MG63 (cell line): Measurements from ENCODE around the gene SUSD3. TPM values are rescaled to one million over a fixed set of nuclear protein-coding genes. Genes with fewer than 3 reads are reported as not detected.
A peak's percentile ranks its signal among the peaks of the same experiment; 100 is the strongest.

Experiments used
- DNase-seq: peaks from one replicate; pipeline ENCODE4 v3.0.0-alpha.2; 2020
- H3K27me3 ChIP-seq: fragments of 250-450 bp; sonication (Bioruptor Pico); 2 replicates; pipeline ENCODE4 v1.5.1; 2020; ENCODE audit warnings: mild to moderate bottlenecking, moderate library complexity
- H3K36me3 ChIP-seq: fragments of 250-450 bp; sonication (Bioruptor Pico); 2 replicates; pipeline ENCODE4 v1.5.1; 2020; ENCODE audit warnings: mild to moderate bottlenecking, moderate library complexity
- H3K4me3 ChIP-seq: fragments of 250-450 bp; sonication (Bioruptor Pico); 2 replicates; pipeline ENCODE4 v1.5.1; 2020; ENCODE audit warnings: mild to moderate bottlenecking, moderate library complexity
- H3K9me3 ChIP-seq: fragments of 250-450 bp; sonication (Bioruptor Pico); 2 replicates; pipeline ENCODE4 v1.5.1; 2020; ENCODE audit warnings: mild to moderate bottlenecking, moderate library complexity
- total RNA-seq: library from RNA; depleted of rRNA; stranded (reverse); fragments of >200 nt; shearing (Covaris generic); gene quantifications from 2 replicates; pipeline ENCODE4 v1.2.3, GENCODE V29; 2014; ENCODE audit warnings: low replicate concordance

The SUSD3 gene
- total RNA-seq, 1 experiment from 2014 or later = 0.40 TPM

DNA sequence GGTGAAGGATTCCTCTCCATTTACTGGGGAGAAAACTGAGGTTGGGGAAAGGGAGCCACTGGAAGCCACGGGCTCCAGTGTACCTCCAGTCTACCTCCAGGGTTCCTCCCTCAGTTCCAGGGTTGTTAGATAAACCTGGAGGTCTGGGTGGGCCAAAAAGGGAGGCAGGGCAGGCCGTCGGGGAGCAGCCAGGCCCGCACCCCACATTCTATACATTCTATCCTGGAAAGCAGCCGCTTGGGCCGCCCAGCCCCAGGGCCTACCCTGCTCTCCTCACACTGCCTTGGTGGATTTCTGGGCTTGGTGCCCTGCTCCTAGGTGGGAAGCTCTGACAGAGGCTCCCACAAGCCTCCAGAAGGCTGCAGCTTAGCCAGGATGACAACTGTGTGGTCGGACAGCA lies 18.1 kb upstream of the SUSD3 start:
- no peaks in the 10 kb centered on the region for H3K9me3 ChIP-seq
- H3K36me3 ChIP-seq = no peaks in the 10 kb centered on the region
- no peak for DNase-seq
- H3K4me3 ChIP-seq = no peak overlapping the region
- no peaks in the 10 kb centered on the region for H3K27me3 ChIP-seq

DNA sequence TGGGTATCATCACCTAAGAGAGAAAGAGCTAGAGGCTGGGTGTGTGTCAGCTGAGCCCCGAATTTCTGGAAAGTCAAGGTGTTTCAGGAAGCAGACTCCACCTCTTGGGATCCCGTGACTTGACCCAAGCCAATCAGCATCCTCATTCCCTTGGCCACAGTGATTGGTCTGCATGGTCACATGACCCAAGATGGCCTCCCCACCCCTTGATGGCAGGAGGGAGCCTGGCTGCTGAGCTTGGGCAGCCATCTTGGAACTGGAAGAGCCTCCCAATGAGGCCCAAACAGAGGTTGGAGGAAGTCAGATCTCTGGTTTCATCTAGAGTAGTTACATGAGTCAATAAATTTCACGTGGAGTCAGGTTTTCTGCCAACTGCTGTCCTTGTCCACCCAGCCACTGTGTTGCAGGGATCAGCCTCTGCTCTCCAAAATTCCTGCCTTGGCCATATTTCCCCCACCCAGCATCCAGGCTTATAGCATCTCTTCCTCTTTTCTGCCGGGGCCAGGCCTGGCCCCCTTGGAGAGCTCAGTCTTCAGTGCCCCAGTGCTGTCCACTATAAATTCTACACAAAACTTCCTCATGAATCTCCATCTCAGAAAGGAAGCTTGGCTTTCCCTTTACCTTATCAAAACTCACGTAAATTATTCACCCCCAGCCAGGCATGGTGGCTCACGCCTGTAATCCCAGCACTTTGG lies 17.2 kb upstream of the SUSD3 start:
- no peaks in the 10 kb centered on the region for H3K36me3 ChIP-seq
- H3K9me3 ChIP-seq = no peaks in the 10 kb centered on the region
- no peak overlapping the region for H3K4me3 ChIP-seq
- peak; percentile 10 for DNase-seq
- H3K27me3 ChIP-seq = no peaks in the 10 kb centered on the region

DNA sequence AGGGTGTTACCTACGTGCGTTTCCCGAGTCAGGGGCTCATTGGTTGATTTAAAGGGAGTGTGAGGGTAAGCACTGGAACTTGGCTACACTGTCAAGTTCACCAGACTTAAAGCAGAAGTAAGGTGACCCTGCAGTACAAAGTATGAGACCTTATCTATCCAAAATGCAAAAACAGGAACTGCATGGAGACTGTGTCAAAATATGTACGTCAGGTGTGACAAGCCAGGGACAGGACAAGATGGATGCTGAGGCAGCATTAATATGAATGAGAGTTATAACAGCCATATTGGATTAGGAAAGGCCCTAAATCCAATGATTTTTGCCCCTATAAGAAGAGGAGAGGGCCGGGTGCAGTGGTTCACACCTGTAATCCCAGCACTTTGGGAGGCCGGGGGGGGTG lies 15.4 kb upstream of the SUSD3 start:
- no peaks in the 10 kb centered on the region for H3K27me3 ChIP-seq
- DNase-seq = no peak

DNA sequence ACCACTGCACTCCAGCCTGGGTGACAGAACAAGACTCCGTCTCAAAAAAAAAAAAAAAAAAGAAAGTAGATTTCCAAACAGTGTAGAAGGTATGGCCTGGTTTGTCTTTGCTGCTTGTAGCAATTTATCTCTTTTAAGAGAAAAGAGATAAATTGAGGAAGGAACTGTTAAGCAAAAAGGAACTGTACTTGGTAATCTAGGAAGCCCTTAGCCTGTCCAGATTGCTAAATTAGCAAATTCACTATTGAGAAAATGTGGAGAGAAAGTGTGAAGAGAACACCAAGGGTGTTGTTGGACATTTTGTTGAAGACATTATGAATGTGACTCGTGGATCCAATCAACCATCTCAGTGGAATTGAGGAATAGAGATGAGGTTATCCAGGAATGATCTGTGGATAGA lies 13.0 kb upstream of the SUSD3 start:
- DNase-seq = no peak
- H3K4me3 ChIP-seq = no peak overlapping the region
- no peaks in the 10 kb centered on the region for H3K27me3 ChIP-seq
- no peaks in the 10 kb centered on the region for H3K9me3 ChIP-seq
- no peaks in the 10 kb centered on the region for H3K36me3 ChIP-seq

More for the DNA sequence above, 15.4 kb upstream of the SUSD3 start:
- Histone ChIP-seq H3K4me3 (no peak overlapping the region), H3K36me3 (no peaks in the 10 kb centered on the region), H3K9me3 (no peaks in the 10 kb centered on the region)

DNA sequence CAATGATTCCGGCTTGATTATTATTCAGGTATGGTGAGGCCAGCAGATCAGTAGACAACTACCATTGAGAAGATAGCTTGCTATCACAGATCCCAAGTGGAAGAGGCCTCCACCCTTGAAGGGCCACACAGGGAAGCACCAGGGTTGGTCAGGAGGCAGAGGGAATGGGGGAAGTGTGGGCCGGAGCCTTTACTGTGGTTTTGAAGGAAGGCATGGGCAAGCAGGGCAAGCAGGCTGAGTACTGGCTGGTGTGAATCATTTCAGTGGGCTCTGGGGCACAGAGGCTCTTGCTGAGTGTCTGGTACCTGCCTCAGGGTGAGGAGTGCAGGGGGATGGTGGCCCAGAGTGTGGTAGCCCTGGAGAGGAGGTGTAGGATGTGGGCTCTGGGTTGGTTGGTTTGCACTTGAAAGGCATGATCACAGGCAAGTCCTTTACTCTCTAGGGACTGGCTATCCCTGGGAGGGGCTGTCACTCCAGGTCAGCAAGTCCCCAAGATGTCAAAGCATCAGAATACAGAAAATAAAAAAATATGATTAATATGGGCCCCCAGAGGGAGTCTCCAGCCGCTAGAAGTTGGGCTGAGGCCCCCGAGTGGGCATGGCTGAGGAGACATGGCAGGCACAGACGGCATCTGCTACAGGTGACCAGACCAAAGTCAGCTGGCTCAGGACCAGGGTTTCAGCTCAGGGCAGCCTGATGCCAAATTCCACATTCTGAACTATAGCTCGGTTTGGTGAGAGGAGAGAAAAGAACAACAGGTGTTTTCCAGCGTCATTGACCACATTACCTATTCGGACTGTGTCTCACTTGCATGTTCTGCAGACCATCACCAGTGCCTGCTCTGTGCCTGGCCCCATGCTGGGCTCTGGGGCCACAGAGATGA lies 9.7 kb upstream of the SUSD3 start:
- DNase-seq = no peak
- Histone ChIP-seq H3K36me3 (no peaks in the 10 kb centered on the region), H3K4me3 (no peak overlapping the region), H3K9me3 (no peaks in the 10 kb centered on the region), H3K27me3 (no peaks in the 10 kb centered on the region)

DNA sequence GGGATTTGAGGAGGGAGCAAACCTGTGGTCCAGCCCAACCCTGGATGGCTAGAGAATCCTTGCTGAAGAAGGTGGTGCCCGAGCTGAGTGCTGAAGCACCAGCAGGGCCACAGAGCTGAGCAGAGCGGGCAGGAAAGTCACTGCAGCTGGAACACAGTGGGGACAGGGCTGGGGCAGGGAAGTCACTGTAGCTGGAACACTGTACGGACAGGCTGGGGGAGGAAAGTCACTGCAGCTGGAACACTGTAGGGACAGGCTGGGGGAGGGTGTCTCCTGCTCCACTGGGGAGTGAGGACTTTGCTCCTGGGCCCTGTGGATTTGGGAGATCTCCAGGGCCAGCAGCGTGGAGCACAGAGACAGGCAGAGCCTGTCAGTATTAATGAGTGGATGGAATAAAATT lies 9.0 kb upstream of the SUSD3 start:
- H3K27me3 ChIP-seq = no peaks in the 10 kb centered on the region
- no peaks in the 10 kb centered on the region for H3K36me3 ChIP-seq
- H3K4me3 ChIP-seq = no peak overlapping the region
- no peaks in the 10 kb centered on the region for H3K9me3 ChIP-seq
- DNase-seq = no peak

DNA sequence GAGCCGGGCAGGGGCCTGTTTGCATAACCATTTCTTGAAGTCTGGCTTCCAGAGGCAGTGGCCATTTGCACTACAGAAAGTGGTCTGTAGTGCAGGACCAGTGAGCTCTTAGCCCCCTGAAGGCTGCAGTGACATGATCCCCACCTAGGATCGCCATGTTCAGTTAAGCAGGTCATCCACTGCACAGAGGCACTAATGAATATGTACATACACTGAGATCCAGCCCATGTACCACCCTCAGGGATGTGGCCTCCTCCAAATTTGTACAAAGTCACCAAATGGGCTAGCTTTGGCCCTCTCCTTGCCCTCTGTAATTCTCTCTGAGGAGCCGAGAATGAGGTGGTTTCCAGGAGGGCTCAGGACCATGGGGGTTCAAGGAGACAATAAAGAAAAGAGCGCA lies 8.3 kb upstream of the SUSD3 start:
- Histone ChIP-seq H3K27me3 (no peaks in the 10 kb centered on the region), H3K36me3 (no peaks in the 10 kb centered on the region)
- no peak for DNase-seq

DNA sequence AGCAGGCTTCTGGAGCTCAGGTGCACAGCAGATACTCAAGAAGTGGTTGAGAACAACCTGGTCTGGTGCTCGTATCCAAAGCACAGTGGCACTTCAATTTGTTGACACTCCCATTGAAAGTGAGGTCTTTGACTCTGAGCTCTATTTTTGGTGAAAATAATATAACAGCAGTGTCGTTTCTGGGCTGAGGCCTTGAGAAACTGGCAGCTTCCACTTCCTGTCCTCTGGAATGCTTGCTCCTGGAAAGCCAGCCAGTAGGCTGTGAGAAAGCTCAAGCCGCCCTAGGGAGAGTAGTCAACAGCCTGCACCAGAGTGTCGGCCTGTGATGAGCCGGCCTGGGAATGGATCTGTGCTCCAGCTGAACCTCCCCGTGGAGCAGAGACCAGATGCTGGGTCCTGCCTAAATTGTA lies 6.8 kb upstream of the SUSD3 start:
- peak; percentile 58 for DNase-seq
- no peak overlapping the region for H3K4me3 ChIP-seq
- H3K27me3 ChIP-seq = no peaks in the 10 kb centered on the region
- no peaks in the 10 kb centered on the region for H3K36me3 ChIP-seq
- no peaks in the 10 kb centered on the region for H3K9me3 ChIP-seq

More for the DNA sequence above, 8.3 kb upstream of the SUSD3 start:
- no peaks in the 10 kb centered on the region for H3K9me3 ChIP-seq
- no peak overlapping the region for H3K4me3 ChIP-seq

DNA sequence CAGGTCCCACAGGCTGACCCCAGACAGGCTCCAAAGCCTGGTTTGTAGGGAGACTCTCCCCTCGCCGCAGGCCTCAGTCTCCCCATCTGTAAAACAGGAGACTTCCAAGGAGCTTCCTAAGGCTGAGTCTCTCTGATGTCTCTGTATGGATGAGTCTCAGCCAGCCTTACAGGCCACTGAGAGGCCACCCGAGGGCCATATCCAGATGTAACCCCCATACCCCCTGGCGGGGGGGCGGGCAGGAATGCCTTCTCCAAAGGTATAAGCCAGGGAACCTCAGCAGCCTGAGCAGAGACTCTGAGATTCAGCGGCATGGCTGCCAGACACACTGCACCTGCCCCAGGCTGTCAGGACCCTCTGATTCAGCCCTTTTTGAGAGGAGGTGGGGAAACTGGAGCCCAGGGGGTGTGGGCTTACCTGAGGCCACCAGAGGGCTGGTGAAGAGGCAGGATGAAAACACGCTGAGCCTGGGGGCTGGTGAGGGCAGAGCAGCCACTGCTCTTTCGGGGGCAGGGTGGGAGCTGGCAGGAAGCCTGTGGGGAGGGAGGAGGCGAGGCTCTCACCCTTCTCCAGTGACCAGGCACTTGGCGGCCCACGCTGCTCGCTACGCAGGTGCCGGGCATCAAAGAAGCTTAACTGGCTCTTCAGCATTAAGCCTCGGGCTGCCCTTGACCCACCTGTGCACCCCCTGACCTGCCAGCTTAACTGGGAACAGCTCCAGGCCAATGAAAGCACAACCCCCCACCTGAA lies 5.5 kb upstream of the SUSD3 start:
- H3K27me3 ChIP-seq = no peaks in the 10 kb centered on the region
- DNase-seq = no peak
- no peaks in the 10 kb centered on the region for H3K9me3 ChIP-seq
- no peaks in the 10 kb centered on the region for H3K36me3 ChIP-seq
- H3K4me3 ChIP-seq = no peak overlapping the region

DNA sequence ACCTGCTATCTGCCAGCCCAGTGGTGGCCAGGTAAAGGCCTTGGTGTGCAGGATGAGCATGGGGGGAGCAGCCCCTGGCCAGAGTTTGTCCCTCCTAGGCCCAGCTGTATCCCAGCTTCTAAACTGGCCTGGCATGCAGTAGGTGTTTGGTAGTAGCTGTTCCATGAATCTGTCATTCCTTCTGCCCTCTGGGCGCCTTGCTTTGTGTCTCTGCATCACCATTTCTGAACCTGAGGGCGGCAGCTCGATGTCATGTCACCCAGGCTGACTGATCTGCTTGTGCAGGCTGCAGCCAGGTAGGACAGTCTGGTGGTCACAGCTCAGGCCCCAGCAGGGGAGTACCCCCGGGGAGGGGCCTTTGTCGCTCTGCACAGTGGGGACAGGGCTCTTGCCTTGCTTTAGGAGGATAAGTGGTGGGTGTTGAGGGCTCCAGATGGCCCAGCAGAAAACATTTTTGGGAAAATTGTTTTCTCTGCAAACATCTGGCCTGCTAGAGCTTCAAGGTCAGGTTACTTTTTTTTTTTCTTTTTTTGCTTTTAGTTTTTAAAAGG lies 4.6 kb upstream of the SUSD3 start:
- H3K4me3 ChIP-seq = no peak overlapping the region
- no peaks in the 10 kb centered on the region for H3K36me3 ChIP-seq
- no peaks in the 10 kb centered on the region for H3K27me3 ChIP-seq
- no peaks in the 10 kb centered on the region for H3K9me3 ChIP-seq
- DNase-seq = no peak

DNA sequence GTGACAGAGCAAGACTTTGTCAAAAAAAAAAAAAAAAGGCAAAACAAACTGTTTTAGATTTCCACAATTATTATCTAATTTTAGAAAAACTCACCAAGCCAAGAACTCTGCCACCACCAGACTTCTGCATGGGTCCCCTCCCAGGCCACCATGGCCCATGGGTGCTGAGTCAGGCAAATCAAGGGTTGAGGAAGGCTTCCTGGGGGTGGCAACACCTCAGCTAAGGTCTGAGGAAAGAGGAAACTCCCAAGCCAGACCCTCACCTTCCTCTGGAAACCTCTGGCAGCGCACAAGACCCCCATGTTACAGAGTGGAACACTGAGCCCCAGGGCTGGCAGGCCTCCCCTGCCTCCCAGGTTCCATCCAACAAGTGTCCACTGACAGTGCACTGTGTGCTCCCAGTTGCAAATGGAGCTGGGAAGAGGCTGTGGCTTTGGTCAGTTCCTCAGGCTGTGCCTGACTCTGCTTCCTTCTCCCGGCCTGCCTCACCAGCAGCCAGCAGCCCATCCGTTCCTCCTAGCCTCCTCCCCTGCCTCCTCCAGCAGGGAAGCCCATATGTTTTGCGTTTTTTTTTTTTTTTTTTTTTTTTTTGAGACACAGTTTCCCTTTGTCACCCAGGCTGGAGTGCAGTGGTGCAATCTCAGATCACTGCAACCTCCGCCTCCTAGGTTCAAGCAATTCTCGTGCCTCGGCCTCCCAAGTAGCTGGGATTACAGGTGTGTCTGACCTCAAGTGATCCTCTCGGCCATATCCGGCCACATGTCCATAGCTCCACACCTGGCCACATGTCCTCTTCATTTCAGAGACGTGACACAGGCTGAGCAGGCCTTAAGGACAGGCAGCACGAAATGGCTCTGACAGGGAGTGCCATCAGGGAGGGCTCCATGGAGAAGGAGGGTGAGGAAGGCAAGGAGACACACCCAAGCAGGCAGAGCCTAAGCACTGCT lies 3.5 kb upstream of the SUSD3 start:
- no peaks in the 10 kb centered on the region for H3K9me3 ChIP-seq

DNA sequence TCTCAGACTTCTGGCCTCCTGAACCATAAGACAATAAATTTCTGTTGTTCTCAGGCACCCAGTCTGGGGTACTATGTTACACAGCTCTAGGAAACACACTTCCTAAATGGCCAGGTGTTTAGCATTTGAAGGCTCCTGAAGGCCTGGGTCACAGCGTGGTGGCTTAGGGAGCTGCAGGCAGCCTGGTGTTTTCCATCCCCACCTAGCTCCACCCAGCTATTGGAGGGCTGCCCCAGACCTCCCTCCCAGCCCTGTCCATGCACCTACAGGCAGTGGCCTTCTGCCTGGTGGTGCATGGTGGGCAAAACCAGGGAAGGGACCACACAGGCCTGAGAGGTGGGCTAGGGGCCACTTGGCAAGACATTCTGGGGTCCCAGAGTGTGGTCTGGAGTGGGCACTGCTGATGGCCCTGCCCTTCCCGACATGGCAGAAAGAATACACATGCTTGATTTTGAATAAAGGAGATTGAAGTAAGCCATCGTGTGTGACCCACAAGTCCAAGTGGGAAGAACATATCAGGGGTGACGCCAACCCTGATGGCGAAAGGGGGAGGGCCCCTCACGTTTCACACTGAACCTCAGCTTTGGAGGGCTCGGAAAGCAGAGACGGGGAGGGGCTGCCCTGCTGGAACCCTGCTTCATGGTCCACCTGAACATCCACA lies 1.3 kb upstream of the SUSD3 start:
- no peak for DNase-seq
- no peaks in the 10 kb centered on the region for H3K27me3 ChIP-seq
- H3K4me3 ChIP-seq = no peak overlapping the region
- H3K9me3 ChIP-seq = no peaks in the 10 kb centered on the region
- H3K36me3 ChIP-seq = no peaks in the 10 kb centered on the region

More for the DNA sequence above, 3.5 kb upstream of the SUSD3 start:
- no peaks in the 10 kb centered on the region for H3K36me3 ChIP-seq
- DNase-seq = no peak
- H3K4me3 ChIP-seq = no peak overlapping the region
- no peaks in the 10 kb centered on the region for H3K27me3 ChIP-seq

DNA sequence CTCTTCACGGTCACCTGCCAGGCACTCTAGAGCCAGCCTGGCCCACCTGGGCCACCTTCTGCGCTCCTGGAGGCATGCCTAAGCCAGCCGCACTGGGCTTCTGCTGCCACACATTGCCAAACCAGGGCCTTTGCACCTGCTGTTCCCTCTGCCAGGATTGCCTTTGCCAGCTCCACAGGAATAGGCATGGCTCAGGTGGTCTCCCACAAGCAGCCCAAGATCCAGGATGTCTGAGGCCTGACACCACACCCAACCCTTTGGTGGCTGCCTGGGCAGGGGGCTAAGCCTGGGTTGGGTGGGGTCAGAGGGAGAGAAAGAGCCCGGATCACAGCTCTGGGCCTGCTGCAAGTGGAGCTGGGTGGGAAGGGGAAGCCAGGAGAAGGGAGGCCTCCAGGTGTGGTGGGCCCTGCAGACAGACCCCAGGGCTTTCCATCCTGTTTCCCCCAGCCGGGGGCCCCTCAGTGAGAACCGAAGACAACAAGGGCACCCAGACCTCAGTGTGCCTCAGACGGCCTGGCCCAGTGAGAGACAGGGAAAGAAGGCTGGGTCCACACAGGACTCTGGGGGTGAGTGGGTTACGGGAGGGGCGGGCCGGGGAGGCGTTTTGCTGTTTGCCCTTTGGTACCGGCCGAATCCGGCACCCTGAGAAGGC lies 672 bp upstream of the SUSD3 start:
- no peak for DNase-seq
- H3K4me3 ChIP-seq = no peak overlapping the region
- H3K9me3 ChIP-seq = no peaks in the 10 kb centered on the region
- no peaks in the 10 kb centered on the region for H3K36me3 ChIP-seq
- no peaks in the 10 kb centered on the region for H3K27me3 ChIP-seq

DNA sequence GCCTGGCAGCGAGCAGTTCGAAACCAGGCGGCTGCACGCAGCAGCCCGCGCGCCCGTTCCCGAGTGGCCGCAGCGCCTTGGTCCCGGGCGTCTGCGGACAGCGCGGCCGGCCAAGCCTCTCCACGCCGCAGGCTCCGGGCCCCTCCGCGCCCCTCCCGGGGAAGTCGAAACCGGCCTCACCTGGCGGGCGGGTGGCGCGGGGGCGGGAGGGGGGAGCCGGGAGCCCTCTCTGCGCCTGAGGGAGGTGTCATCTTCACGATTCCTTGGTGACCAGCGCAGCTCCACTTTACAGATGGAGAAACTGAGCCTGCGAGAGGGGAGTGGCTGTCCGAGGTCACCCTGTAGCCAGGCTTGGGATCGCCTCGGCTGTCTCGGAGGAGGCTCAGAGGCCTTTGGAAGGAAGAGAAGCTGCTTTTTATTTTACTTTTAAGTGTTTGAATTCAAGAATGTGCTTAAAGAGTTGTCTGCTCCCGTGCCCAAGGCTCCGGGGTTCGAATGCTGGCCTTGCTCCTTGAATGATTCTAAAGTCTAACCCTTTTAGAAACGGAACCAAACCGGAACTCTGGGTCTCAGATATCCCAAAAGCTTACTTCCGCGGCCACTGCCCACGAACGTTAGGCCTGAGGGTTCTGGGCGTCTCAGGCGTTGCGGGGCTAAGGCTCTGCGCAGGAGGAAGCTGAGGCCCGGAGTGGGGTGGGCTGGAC lies 662 bp downstream of the SUSD3 start:
- Histone ChIP-seq H3K27me3 (no peaks in the 10 kb centered on the region), H3K36me3 (no peaks in the 10 kb centered on the region), H3K9me3 (no peaks in the 10 kb centered on the region), H3K4me3 (no peak overlapping the region)
- DNase-seq = no peak
